OCI-LY3 (cell line): ENCODE results near the gene TRIO.

Experiments used
- EZH2phosphoT487 ChIP-seq: fragments of 200-600 bp; shearing (Covaris generic); IDR thresholded peaks from 2 replicates; pipeline ENCODE4 v1.6.1; 2018; ENCODE audit warnings: antibody characterized with exemption, mixed run types, low read depth
- TF ChIP-seq, protein P1 (sequence below): fragments of 200-600, 300-600 bp; sonication (generic); IDR thresholded peaks from 2 replicates; pipeline ENCODE4 v1.5.1; 2014; ENCODE audit warnings: antibody characterized with exemption, low read length, low read depth

DNA sequence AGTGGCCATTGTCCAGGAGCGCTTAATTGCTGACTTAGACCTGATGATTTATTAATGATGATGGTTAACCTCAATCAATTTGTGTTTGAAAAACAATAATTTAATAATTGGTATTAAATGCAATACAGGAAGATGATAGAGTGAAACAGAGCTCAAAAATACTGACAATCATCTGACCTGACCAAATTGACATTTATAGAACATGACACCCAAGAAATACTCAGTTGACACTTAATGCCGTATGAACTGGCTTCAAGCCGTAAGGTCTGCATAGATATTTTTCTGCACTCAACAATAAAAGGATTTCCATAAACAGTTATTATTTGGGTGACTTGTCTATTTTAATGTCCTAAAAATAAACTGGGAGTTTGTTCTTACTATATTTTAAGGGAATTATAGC lies 159.2 kb downstream of the TRIO start:
- TF ChIP-seq, protein P1, sequence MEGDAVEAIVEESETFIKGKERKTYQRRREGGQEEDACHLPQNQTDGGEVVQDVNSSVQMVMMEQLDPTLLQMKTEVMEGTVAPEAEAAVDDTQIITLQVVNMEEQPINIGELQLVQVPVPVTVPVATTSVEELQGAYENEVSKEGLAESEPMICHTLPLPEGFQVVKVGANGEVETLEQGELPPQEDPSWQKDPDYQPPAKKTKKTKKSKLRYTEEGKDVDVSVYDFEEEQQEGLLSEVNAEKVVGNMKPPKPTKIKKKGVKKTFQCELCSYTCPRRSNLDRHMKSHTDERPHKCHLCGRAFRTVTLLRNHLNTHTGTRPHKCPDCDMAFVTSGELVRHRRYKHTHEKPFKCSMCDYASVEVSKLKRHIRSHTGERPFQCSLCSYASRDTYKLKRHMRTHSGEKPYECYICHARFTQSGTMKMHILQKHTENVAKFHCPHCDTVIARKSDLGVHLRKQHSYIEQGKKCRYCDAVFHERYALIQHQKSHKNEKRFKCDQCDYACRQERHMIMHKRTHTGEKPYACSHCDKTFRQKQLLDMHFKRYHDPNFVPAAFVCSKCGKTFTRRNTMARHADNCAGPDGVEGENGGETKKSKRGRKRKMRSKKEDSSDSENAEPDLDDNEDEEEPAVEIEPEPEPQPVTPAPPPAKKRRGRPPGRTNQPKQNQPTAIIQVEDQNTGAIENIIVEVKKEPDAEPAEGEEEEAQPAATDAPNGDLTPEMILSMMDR, result no peak
- no peak for TF ChIP-seq EZH2phosphoT487
